ENCODE results near the gene OSBPL3. TPM values are rescaled to one million over a fixed set of nuclear protein-coding genes. Genes with fewer than 3 reads are reported as not detected.

Gene OSBPL3
- total and polyA plus RNA-seq, 2 donors (not counting 1 experiment from before 2014, with no cell fraction given), result 22.7 to 70.2 TPM

- H3K4me2 ChIP-seq (ENCODE audit: extremely low read depth, insufficient read depth, low read length), result no peak overlapping the region
- H3K4me3 ChIP-seq (replicated peaks in 1 of 4; ENCODE audit: control extremely low read depth in 1 of 4, insufficient read depth in 1 of 4, low read depth in 3 of 4, low read length in 4 of 4), result no peak overlapping the region
- no peaks in the 10 kb centered on the region for H4K20me1 ChIP-seq (ENCODE audit: control insufficient read depth, extremely low read depth, insufficient read depth, low read length)
- no peaks in the 10 kb centered on the region for H3K9me3 ChIP-seq (ENCODE audit: control insufficient read depth, insufficient read depth, low read depth, low read length)
- TF ChIP-seq CTCF (conservative IDR thresholded peaks at IDR 0.05 in 1 of 2, IDR thresholded peaks at IDR 0.05 in 1 of 2; ENCODE audit: low read depth in 1 of 2, low read length in 2 of 2), result no peak
- TF ChIP-seq EZH2 (IDR thresholded peaks at IDR 0.05; ENCODE audit: low read length, missing control alignments), result no peak
- H2AFZ ChIP-seq (ENCODE audit: low read length), result no peak overlapping the region
- H3K27ac ChIP-seq (ENCODE audit: insufficient read depth, low read length), result no peak overlapping the region
- H3K4me1 ChIP-seq (ENCODE audit: control insufficient read depth, extremely low read depth, insufficient read depth, low read length), result peaks cover 34% of the 10 kb centered on the region
- DNase-seq (ENCODE audit: low read depth in 2 of 2), result peak in 1 of 2 donors; percentile 23
- H3K27me3 ChIP-seq (ENCODE audit: control insufficient read depth, insufficient read depth, low read length), result no peaks in the 10 kb centered on the region
- no peaks in the 10 kb centered on the region for H3K79me2 ChIP-seq (ENCODE audit: control insufficient read depth, insufficient read depth, low read length)
- no peak overlapping the region for H3K9ac ChIP-seq (ENCODE audit: insufficient read depth, low read length)
- peaks cover 8% of the 10 kb centered on the region for H3K36me3 ChIP-seq (ENCODE audit: control insufficient read depth, insufficient read depth, low read length)
Observed at GRCh38 chr7:24829787-24830186, 150.2 kb downstream of the OSBPL3 start.

DNA sequence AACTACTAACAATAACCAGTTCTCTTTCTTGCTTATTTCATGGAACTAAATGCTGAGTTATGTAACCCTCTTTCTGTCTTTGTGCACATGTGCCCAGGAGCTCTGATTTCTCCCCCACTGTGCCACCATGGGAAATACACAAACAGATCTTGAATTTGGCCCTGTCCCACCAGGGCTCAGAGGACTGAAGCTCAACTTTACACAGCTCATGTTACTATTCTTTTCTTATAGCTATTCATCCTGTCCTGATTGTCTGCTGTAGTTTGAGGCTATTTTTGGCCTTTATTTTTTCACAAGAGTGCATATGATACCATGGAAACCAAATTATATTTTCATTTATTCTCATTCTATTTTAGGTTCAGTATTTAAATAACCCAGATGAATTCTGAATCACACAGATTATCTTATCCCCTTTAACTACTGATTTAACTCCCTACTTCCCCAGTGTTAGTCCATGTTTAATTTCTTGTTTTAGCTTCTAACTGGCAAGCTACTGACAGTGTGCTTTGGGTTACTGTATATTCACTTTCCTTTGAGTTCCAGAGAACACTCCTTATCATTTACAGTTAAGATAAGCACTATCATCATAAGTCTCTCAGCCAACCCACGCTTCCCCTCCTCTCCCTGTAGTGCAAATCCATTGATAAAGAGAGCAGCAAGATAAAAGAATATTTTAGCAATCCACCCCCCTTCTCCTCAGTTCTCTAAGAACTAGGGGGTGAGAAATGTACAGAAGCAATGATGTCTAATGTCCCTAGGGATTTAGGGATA, 150.9 kb downstream of the OSBPL3 start:
- no peaks in the 10 kb centered on the region for H3K79me2 ChIP-seq (ENCODE audit: control insufficient read depth, insufficient read depth, low read length)
- TF ChIP-seq EZH2 (IDR thresholded peaks at IDR 0.05; ENCODE audit: low read length, missing control alignments), result no peak
- TF ChIP-seq CTCF (conservative IDR thresholded peaks at IDR 0.05 in 1 of 2, IDR thresholded peaks at IDR 0.05 in 1 of 2; ENCODE audit: low read depth in 1 of 2, low read length in 2 of 2), result no peak
- peak in 1 of 2 donors; percentile 58 for DNase-seq (ENCODE audit: low read depth in 2 of 2)
- H3K9ac ChIP-seq (ENCODE audit: insufficient read depth, low read length), result no peak overlapping the region
- H3K4me2 ChIP-seq (ENCODE audit: extremely low read depth, insufficient read depth, low read length), result no peak overlapping the region
- H3K36me3 ChIP-seq (ENCODE audit: control insufficient read depth, insufficient read depth, low read length), result peaks cover 5% of the 10 kb centered on the region
- H3K4me3 ChIP-seq (replicated peaks in 1 of 4; ENCODE audit: control extremely low read depth in 1 of 4, insufficient read depth in 1 of 4, low read depth in 3 of 4, low read length in 4 of 4), result no peak overlapping the region
- no peak overlapping the region for H2AFZ ChIP-seq (ENCODE audit: low read length)
- no peaks in the 10 kb centered on the region for H4K20me1 ChIP-seq (ENCODE audit: control insufficient read depth, extremely low read depth, insufficient read depth, low read length)
- H3K27ac ChIP-seq (ENCODE audit: insufficient read depth, low read length), result no peak overlapping the region
- no peaks in the 10 kb centered on the region for H3K27me3 ChIP-seq (ENCODE audit: control insufficient read depth, insufficient read depth, low read length)
- peaks cover 37% of the 10 kb centered on the region for H3K4me1 ChIP-seq (ENCODE audit: control insufficient read depth, extremely low read depth, insufficient read depth, low read length)
- no peaks in the 10 kb centered on the region for H3K9me3 ChIP-seq (ENCODE audit: control insufficient read depth, insufficient read depth, low read depth, low read length)

GRCh38 chr7:24827589-24827988, 152.4 kb downstream of the OSBPL3 start:
- H3K79me2 ChIP-seq (ENCODE audit: control insufficient read depth, insufficient read depth, low read length), result no peaks in the 10 kb centered on the region
- no peak for TF ChIP-seq EZH2 (IDR thresholded peaks at IDR 0.05; ENCODE audit: low read length, missing control alignments)
- H3K4me1 ChIP-seq (ENCODE audit: control insufficient read depth, extremely low read depth, insufficient read depth, low read length), result peaks cover 37% of the 10 kb centered on the region
- no peaks in the 10 kb centered on the region for H3K9me3 ChIP-seq (ENCODE audit: control insufficient read depth, insufficient read depth, low read depth, low read length)
- peak in 1 of 2 donors; percentile 86 for DNase-seq (ENCODE audit: low read depth in 2 of 2)
- no peaks in the 10 kb centered on the region for H3K27me3 ChIP-seq (ENCODE audit: control insufficient read depth, insufficient read depth, low read length)
- H2AFZ ChIP-seq (ENCODE audit: low read length), result no peak overlapping the region
- peaks cover 4% of the 10 kb centered on the region for H3K36me3 ChIP-seq (ENCODE audit: control insufficient read depth, insufficient read depth, low read length)
- H4K20me1 ChIP-seq (ENCODE audit: control insufficient read depth, extremely low read depth, insufficient read depth, low read length), result no peaks in the 10 kb centered on the region
- H3K4me3 ChIP-seq (replicated peaks in 1 of 4; ENCODE audit: control extremely low read depth in 1 of 4, insufficient read depth in 1 of 4, low read depth in 3 of 4, low read length in 4 of 4), result no peak overlapping the region
- H3K4me2 ChIP-seq (ENCODE audit: extremely low read depth, insufficient read depth, low read length), result no peak overlapping the region
- no peak overlapping the region for H3K9ac ChIP-seq (ENCODE audit: insufficient read depth, low read length)
- H3K27ac ChIP-seq (ENCODE audit: insufficient read depth, low read length), result no peak overlapping the region

Measured in fibroblast of lung (primary cell).